HG02870 (cell line): ENCODE results near the gene TAF6.
"Not testable (repeated sequence)": the region's sequence is repeated elsewhere in the genome, so short reads cannot be mapped to it uniquely, and the experiment has no call there.

ENCODE experiments used
- ATAC-seq: cut with Tn5 transposase; IDR thresholded peaks from one replicate; pipeline ENCODE4 v1.9.1; 2021; ENCODE audit warnings: mild to moderate bottlenecking, moderate library complexity; ENCODE audit not compliant: unreplicated experiment

The TAF6 gene

GRCh38 chr7:100152937-100153666 is 33.9 kb upstream of the TAF6 start:
- ATAC-seq = no peak

- no peak for ATAC-seq
Observed at GRCh38 chr7:100152404-100152803, 33.2 kb upstream of the TAF6 start.

- peak; percentile 98 for ATAC-seq
Observed at GRCh38 chr7:100148559-100149328, 29.6 kb upstream of the TAF6 start, which contains the start of gene LAMTOR4. TSS of gene LAMTOR4 (plus strand) at chr7:100148918. CDS start at chr7:100148973, 55 bp downstream.

GRCh38 chr7:100148225-100148558 is 29.0 kb upstream of the TAF6 start:
- ATAC-seq = no peak

DNA sequence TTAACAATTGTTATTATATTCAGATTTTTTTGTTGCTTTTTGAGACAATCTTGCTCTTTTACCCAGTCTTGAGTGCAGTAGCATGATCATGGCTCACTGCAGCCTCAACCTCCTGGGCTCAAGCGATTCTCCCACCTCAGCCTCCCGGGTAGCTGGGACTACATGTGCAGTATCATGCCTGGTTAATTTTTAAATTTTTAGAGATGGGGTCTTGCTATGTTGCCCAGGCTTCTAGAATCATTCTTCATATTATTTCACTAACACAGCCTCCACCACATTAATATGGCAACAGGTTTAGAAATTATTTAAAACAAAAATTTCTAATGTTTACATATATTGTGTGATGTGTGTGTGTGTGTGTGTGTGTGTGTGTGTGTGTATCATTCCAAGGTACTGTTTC is 28.1 kb upstream of the TAF6 start:
- no peak for ATAC-seq

DNA sequence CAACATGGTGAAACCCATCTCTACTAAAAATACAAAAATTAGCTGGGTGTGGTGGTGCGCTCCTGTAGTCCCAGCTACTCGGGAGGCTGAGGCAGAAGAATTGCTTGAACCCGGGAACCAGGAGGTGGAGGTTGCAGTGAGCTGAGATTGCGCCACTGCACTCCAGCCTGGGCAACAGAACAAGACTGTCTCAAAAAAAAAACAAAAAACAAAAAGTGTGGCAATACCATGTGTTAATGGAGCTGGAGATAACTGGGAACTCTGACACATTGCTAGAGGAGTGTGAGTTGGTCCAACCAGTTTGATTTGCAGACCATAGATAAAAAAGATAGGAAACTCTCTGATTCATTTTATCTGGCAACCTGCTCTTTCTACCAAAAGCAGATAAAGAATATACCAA is 27.2 kb upstream of the TAF6 start:
- not testable (repeated sequence) for ATAC-seq

DNA sequence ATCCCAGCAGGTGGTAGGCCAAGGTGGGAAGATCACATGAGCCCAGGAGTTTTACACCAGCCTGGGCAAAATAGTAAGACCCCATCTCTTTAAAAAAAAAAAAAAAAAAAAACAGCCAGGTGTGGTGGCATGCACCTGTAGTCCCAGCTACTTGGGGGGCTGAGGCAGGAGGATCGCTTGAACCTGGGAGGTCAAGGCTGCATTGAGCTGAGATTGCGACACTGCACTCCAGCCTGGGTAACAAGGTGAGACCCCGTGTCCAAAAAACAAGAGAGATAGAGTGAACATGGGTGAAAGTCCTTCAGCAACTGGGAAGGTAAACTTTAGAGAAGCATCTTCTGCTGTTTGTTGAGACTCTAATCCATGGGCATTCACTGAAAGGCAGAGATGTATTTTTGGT is 23.3 kb upstream of the TAF6 start:
- no peak for ATAC-seq

DNA sequence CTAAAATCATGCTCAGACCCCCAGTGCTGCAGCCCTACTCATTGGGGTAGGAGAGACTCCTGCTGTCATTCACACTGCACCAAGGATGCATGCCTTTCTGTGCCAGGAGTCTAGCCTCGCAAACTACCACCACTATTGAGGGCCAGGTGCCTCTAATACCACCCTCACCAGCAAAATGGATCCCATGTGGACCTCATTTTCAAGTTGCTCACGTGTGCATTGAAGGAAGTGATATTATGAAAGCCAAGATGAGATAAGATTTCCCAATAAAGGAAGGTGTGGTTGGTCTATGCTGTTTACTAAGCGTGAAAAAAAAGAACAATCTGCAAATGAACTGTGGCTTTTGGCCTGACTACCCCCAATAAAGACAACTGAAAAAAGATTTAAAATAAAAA is 22.4 kb upstream of the TAF6 start:
- no peak for ATAC-seq

DNA sequence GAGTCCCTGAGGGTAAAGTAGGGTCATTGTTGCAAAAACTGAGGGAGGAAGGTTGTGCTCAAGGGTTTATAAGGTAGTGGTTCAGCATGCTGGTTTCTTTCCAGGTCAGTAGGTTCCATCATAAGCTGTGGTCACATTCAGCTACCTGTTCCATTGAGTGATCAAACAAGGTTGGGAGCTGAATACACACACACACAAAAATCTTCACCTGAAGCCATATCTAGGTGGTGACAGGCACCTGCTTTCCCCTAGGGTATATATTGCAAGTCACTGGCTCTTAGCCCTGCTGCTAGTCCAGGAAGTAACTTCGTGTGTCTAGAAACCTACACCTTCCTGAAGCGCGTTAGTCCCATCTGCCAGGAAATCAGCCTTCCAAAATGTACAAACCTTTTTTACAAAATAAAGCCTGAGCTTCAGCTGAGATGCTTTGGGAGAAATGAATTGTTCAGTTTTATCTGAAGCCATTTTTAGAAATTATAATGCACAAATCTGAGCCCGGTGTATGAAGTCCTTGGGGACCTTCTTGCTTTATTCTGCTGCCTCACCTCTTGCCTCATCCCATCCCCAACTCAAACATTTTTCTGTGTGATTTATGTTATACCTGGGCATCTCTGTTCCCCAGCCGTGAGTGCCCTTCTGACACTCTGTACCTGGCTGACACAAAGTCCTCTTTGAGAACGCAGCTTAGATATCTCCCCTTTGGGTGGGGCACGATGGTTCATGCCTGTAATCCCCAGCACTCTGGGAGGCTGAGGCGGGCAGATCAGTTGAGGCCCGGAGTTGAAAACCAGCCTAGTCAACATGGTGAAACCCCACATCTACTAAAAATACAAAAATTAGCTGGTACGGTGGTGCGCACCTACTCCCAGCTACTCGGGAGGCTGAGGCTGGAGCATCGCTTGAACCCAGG is 18.9 kb upstream of the TAF6 start:
- no peak for ATAC-seq

DNA sequence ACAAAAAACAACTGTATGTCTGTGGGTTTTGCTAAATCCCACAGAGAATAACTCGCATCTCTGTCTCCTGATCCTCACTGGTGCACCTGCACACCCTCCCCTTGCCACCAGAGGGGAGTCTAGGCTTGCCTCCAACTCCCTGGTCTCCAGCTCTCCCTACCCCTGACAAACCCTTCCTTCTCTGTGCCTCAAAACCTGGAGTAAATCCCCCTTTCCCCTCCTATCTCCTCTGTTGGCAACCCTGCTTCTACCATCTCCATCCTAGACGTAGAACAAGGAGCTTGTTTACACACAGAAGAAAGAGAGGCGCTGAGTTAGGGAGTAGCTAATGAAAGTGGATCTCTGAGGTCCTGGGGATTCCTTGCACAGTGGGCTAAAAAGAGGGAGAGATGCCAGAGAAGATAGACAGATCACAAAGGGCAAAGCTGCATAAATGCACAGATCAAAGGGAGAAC is 13.6 kb upstream of the TAF6 start:
- peak; percentile 59 for ATAC-seq

- no peak for ATAC-seq
Observed at GRCh38 chr7:100132126-100132525, 13.0 kb upstream of the TAF6 start.

DNA sequence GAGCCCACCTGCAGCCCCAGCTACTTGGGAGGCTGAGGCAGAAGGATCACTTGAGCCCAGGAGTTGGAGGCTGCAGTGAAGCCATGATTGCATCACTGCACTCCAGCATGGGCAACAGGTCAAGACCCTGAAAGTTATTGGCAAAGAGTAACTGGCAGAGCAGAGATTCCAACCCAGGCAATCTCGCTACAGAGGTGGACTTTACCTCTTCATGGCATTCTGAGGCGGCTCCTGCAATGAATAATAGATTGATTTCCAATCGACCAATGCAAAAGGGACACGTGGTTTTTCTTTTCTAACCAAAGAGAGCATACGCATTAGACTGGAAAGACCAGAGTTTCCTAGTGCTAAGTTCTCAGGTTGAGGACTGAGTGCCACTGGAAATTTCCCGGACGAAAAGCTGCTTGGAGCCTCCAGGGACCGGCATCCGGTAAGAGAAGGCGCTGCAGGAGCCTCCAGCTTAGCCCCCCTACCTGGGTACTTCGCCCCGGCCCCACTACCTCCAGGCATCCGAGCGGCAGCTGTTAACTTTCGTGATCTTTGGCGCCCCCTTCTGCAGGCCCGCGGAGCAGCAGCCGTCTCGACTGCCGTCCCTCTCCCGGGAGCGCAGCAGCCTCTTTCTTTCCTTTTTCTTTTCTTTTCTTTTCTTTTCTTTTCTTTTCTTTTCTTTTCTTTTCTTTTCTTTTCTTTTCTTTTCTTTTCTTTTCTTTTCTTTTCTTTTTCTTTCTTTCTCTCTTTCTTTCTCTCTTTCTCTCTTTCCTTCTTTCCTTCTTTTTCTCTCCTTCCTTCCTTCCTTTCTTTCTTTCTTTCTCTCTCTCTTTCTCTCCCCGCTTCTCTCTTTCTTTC is 11.7 kb upstream of the TAF6 start:
- no peak for ATAC-seq

- ATAC-seq = not testable (repeated sequence)
Observed at GRCh38 chr7:100130220-100130607, 11.1 kb upstream of the TAF6 start.

GRCh38 chr7:100128637-100128963 is 9.4 kb upstream of the TAF6 start:
- no peak for ATAC-seq

- ATAC-seq = no peak
Observed at GRCh38 chr7:100127866-100128636, 8.9 kb upstream of the TAF6 start.

DNA sequence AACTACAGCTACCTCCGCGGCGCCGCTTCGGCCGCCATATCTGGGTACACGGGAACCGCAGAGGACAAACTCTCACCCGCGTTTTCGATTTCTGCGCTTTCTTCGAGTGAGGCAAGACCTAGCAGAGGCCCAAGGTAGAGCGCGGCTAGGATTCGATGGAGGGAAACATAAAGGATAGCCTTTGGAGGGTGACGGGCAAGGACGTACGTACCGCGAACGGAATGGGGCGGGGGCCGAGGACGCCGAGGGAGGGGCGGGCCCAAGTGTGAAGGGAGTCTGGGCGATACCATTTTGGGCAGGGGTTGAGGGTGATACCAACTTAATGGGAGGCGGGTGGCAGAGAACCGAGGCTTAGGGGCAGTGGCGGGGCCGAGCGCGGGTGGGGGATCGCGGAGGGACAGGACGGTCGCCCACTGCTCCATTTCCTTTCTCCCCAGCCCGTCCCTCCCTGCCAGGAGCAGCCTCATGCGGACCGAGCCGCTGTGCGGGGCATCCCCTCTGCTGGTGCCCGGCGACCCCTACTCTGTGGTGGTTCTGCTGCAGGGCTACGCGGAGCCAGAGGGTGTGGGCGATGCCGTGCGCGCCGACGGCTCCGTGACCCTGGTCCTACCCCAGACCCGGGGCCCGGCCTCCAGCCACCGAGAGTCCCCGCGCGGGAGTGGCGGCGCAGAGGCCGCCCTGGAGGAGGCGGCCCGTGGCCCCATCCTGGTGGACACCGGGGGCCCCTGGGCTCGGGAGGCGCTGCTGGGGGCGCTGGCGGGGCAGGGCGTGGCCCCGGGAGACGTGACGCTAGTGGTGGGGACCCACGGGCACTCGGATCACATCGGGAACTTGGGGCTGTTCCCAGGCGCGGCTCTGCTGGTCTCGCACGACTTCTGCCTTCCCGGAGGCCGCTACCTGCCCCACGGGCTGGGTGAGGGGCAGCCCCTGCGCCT is 8.0 kb upstream of the TAF6 start, which contains the start of gene MBLAC1:
MBLAC1 (plus strand) TSS at position 37 of the 935 bp plus-strand sequence; CDS start at position 466, 429 bp downstream.
- peak; percentile 53 for ATAC-seq

- no peak for ATAC-seq
Observed at GRCh38 chr7:100126239-100126930, 7.2 kb upstream of the TAF6 start.
